Measurements from ENCODE around the gene TCF7L1. TPM values are rescaled to one million over a fixed set of nuclear protein-coding genes. Genes with fewer than 3 reads are reported as not detected.
"Not testable (repeated sequence)": the region's sequence is repeated elsewhere in the genome, so short reads cannot be mapped to it uniquely, and the experiment has no call there.

The TCF7L1 gene
- total RNA-seq, 1 donor from 2014 or later = 5.7 TPM

- peak; percentile 21 for ATAC-seq
- no peak for DNase-seq (ENCODE audit: low spot score)
These were observed 2.1 kb upstream of the TCF7L1 start for GRCh38 chr2:85131116-85131515.

- DNase-seq (ENCODE audit: low spot score) (no peak), ATAC-seq (no peak)
These were observed 795 bp upstream of the TCF7L1 start for GRCh38 chr2:85132397-85132796.

GRCh38 chr2:85133751-85134254 lies 611 bp downstream of the TCF7L1 start:
- ATAC-seq = peak; percentile 25

GRCh38 chr2:85134255-85134895 lies 1.2 kb downstream of the TCF7L1 start:
- peak; percentile 51 for DNase-seq (ENCODE audit: low spot score)
- peak; percentile 36 for ATAC-seq

More at GRCh38 chr2:85133751-85134254, 611 bp downstream of the TCF7L1 start:
- DNase-seq (ENCODE audit: low spot score) = peak; percentile 60

- DNase-seq (ENCODE audit: low spot score) (no peak), ATAC-seq (no peak)
These were observed 1.9 kb downstream of the TCF7L1 start for GRCh38 chr2:85134896-85135659.

GRCh38 chr2:85135660-85135914 lies 2.4 kb downstream of the TCF7L1 start:
- DNase-seq (ENCODE audit: low spot score) (no peak), ATAC-seq (no peak)

GRCh38 chr2:85137156-85137555 lies 4.0 kb downstream of the TCF7L1 start:
- no peak for ATAC-seq
- DNase-seq (ENCODE audit: low spot score) = no peak

GRCh38 chr2:85143463-85144082 lies 10.4 kb downstream of the TCF7L1 start:
- DNase-seq (ENCODE audit: low spot score) (peak; percentile 85), ATAC-seq (peak; percentile 95)

- DNase-seq (ENCODE audit: low spot score) (no peak), ATAC-seq (no peak)
These were observed 12.1 kb downstream of the TCF7L1 start for GRCh38 chr2:85145116-85145820.

- DNase-seq (ENCODE audit: low spot score) (no peak), ATAC-seq (no peak)
These were observed 15.0 kb downstream of the TCF7L1 start for GRCh38 chr2:85148190-85148589.

GRCh38 chr2:85151026-85151425 lies 17.8 kb downstream of the TCF7L1 start:
- ATAC-seq = no peak

GRCh38 chr2:85152895-85153294 lies 19.7 kb downstream of the TCF7L1 start:
- no peak for DNase-seq (ENCODE audit: low spot score)
- ATAC-seq = no peak

More at GRCh38 chr2:85151026-85151425, 17.8 kb downstream of the TCF7L1 start:
- no peak for DNase-seq (ENCODE audit: low spot score)

- no peak for DNase-seq (ENCODE audit: low spot score)
- no peak for ATAC-seq
These were observed 21.0 kb downstream of the TCF7L1 start for GRCh38 chr2:85154048-85154753.

GRCh38 chr2:85155082-85155481 lies 21.9 kb downstream of the TCF7L1 start:
- DNase-seq (ENCODE audit: low spot score) = not testable (repeated sequence)

GRCh38 chr2:85156153-85156552 lies 23.0 kb downstream of the TCF7L1 start:
- ATAC-seq (no peak), DNase-seq (ENCODE audit: low spot score) (no peak)

More at GRCh38 chr2:85155082-85155481, 21.9 kb downstream of the TCF7L1 start:
- ATAC-seq = not testable (repeated sequence)

- no peak for ATAC-seq
These were observed 23.4 kb downstream of the TCF7L1 start for GRCh38 chr2:85156619-85157018.

GRCh38 chr2:85157345-85157744 lies 24.2 kb downstream of the TCF7L1 start:
- DNase-seq (ENCODE audit: low spot score) (no peak), ATAC-seq (no peak)

More at GRCh38 chr2:85156619-85157018, 23.4 kb downstream of the TCF7L1 start:
- DNase-seq (ENCODE audit: low spot score) = no peak

- no peak for DNase-seq (ENCODE audit: low spot score)
- peak; percentile 75 for ATAC-seq
These were observed 25.5 kb downstream of the TCF7L1 start for GRCh38 chr2:85158559-85159273.

- ATAC-seq = no peak
- no peak for DNase-seq (ENCODE audit: low spot score)
These were observed 26.4 kb downstream of the TCF7L1 start for GRCh38 chr2:85159589-85159988.
